IPS DF 6.9 (cell line): ENCODE measurements around the gene NEK2.

Experiments used
- DNase-seq: peaks from one replicate; pipeline ENCODE4 v3.0.0-alpha.2; 2013; ENCODE audit warnings: low read depth, low spot score
- H3K27ac ChIP-seq: one replicate; pipeline ENCODE4 v1.5.1; 2013; ENCODE audit warnings: low read length, control low read depth
- H3K27me3 ChIP-seq: 2 replicates; pipeline ENCODE4 v1.6.1; 2013; ENCODE audit warnings: mild to moderate bottlenecking, low read length; ENCODE audit not compliant: control insufficient read depth, insufficient read depth
- H3K36me3 ChIP-seq: 2 replicates; pipeline ENCODE4 v1.6.1; 2013; ENCODE audit warnings: low read length; ENCODE audit not compliant: control insufficient read depth, insufficient read depth
- H3K4me1 ChIP-seq: 2 replicates; pipeline ENCODE4 v1.6.1; 2013; ENCODE audit warnings: low read length; ENCODE audit not compliant: control insufficient read depth, insufficient read depth
- H3K4me3 ChIP-seq: 2 replicates; pipeline ENCODE4 v1.5.1; 2013; ENCODE audit warnings: mild to moderate bottlenecking, low read length
- H3K9me3 ChIP-seq: 2 replicates; pipeline ENCODE4 v1.6.1; 2013; ENCODE audit warnings: low read length, inconsistent platforms; ENCODE audit not compliant: control insufficient read depth, insufficient read depth
- WGBS: extraction: QIAGEN DNeasy Blood & Tissue Kit; methylation state at CpG from one replicate; pipeline ENCODE4 v1.1.7; 2013; ENCODE audit warnings: mixed read lengths, missing lambda C conversion rate; ENCODE audit not compliant: insufficient read length, insufficient coverage; 5-methylcytosine and 5-hydroxymethylcytosine counted together

Gene NEK2

GRCh38 chr1:211708926-211709325, 33.5 kb upstream of the NEK2 start:
- no peak for DNase-seq
- WGBS = no CpG with 5 or more reads among the region's 4 CpGs
- H3K27ac ChIP-seq = no peak overlapping the region
- no peaks in the 10 kb centered on the region for H3K9me3 ChIP-seq
- H3K27me3 ChIP-seq = no peaks in the 10 kb centered on the region
- H3K36me3 ChIP-seq = no peaks in the 10 kb centered on the region
- H3K4me1 ChIP-seq = no peaks in the 10 kb centered on the region
- no peak overlapping the region for H3K4me3 ChIP-seq

DNA sequence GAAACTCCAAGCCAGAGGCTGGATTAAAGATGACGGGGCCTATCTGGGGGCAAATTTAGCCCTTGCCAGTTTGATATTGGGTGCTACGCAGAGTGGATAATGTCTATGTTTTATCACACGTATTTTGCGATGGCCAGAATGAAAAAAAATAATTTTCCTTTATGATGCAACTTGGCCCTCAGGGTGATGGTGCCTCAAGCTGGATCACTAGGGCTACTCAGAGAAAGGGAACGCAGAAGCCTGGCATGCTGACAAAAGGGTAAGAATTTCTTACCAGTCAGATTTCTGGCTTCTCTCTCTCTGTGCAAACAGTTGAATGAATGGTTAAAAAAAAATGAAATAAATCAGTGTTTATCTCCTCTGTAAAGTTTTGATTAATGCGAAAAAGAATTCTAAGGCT, 32.6 kb upstream of the NEK2 start:
- WGBS = no CpG with 5 or more reads among the region's 6 CpGs
- H3K9me3 ChIP-seq = no peaks in the 10 kb centered on the region
- no peak overlapping the region for H3K4me3 ChIP-seq
- H3K27ac ChIP-seq = no peak overlapping the region
- H3K36me3 ChIP-seq = no peaks in the 10 kb centered on the region
- H3K27me3 ChIP-seq = no peaks in the 10 kb centered on the region
- no peaks in the 10 kb centered on the region for H3K4me1 ChIP-seq
- no peak for DNase-seq

- Histone ChIP-seq H3K9me3 (no peaks in the 10 kb centered on the region), H3K36me3 (no peaks in the 10 kb centered on the region), H3K27me3 (no peaks in the 10 kb centered on the region), H3K4me1 (no peaks in the 10 kb centered on the region), H3K4me3 (no peak overlapping the region), H3K27ac (no peak overlapping the region)
- DNase-seq = no peak
- no CpG with 5 or more reads among the region's 6 CpGs for WGBS
These were observed 30.2 kb upstream of the NEK2 start for GRCh38 chr1:211705467-211706091.

GRCh38 chr1:211704543-211704942, 29.1 kb upstream of the NEK2 start:
- Histone ChIP-seq H3K4me1 (no peaks in the 10 kb centered on the region), H3K36me3 (no peaks in the 10 kb centered on the region), H3K27ac (no peak overlapping the region), H3K9me3 (no peaks in the 10 kb centered on the region), H3K27me3 (no peaks in the 10 kb centered on the region), H3K4me3 (no peak overlapping the region)
- DNase-seq = no peak
- no CpG with 5 or more reads among the region's 3 CpGs for WGBS

GRCh38 chr1:211703812-211704537, 28.6 kb upstream of the NEK2 start:
- H3K36me3 ChIP-seq = no peaks in the 10 kb centered on the region
- H3K27me3 ChIP-seq = peaks cover 2% of the 10 kb centered on the region; the same call in 1 of the 2 replicates
- WGBS = no CpG with 5 or more reads among the region's 11 CpGs
- H3K4me1 ChIP-seq = no peaks in the 10 kb centered on the region
- no peak overlapping the region for H3K27ac ChIP-seq
- no peaks in the 10 kb centered on the region for H3K9me3 ChIP-seq
- no peak for DNase-seq
- H3K4me3 ChIP-seq = no peak overlapping the region

- WGBS = no CpG with 5 or more reads among the region's 6 CpGs
- Histone ChIP-seq H3K4me3 (no peak overlapping the region), H3K9me3 (no peaks in the 10 kb centered on the region), H3K27me3 (peaks cover 2% of the 10 kb centered on the region; the same call in 1 of the 2 replicates), H3K36me3 (no peaks in the 10 kb centered on the region), H3K4me1 (no peaks in the 10 kb centered on the region), H3K27ac (no peak overlapping the region)
- no peak for DNase-seq
These were observed 26.3 kb upstream of the NEK2 start for GRCh38 chr1:211701733-211702132.

DNA sequence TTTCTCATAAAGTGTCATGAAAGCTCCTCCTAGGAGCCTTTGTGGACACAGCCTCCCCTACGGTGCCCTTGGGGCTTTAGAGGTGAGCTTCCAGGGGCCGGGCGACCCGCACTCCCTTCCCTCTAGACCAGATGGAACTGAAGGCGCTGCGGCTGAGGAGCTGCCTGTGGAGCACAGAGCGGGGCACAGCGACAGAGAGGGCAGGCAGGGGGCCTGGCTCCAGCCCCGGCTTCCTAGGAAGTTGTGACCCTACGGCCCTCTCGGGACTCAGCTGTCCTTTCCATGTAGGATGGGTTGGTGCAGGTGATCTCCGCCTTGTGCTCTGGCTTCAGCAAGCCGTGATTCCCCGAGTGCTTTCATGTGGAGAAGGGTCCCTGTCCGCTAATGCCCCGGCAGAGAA, 23.6 kb upstream of the NEK2 start:
- H3K27ac ChIP-seq = no peak overlapping the region

DNA sequence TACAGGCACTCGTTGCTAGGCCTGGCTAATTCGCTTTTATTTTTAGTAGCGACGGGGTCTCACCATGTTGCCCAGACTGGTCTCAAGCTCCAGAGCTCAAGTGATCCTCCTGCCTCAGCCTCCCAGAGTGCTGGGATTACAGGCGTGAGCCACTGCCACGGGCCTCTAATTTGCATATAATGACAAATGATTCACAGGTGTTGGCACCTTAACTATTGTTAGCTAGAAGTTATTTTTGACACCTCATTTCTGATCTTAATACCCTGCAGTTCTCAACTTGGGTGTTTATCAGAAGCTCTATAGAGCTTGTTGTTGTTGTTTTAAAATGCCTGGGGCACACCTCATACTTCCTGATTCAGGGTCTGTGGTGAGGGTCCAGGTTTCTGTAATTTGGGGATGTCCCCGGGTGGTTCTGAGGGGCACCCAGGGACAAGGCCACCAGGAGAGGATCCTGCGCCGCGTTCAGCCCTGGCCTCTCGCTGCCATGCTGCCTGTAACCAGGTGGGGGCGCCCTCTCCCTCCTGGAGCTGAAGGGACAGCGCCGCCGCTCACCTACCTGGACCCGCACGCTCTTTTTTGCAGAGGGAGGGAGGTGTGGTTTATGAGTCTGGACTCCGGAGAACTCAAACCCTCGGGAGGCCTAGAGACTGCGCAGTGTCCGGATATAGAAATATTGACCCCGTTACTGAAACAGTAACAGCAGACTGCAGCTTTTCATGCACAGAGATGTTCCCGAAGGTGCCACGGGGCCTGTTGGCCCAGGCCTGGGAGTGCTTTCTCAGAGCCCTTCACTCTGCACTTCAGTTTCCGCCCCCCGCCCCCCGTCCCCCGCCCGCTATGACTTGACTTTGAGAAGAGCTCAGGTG, 23.0 kb upstream of the NEK2 start:
- H3K4me1 ChIP-seq = no peaks in the 10 kb centered on the region
- peaks cover 2% of the 10 kb centered on the region; the same call in 1 of the 2 replicates for H3K27me3 ChIP-seq
- H3K4me3 ChIP-seq = peak overlapping the region; percentile 73; the same call in 1 of the 2 replicates
- H3K36me3 ChIP-seq = no peaks in the 10 kb centered on the region
- DNase-seq = peak; percentile 39
- WGBS = no CpG with 5 or more reads among the region's 29 CpGs
- no peaks in the 10 kb centered on the region for H3K9me3 ChIP-seq
- no peak overlapping the region for H3K27ac ChIP-seq

More for the DNA sequence above, 23.6 kb upstream of the NEK2 start:
- no peaks in the 10 kb centered on the region for H3K4me1 ChIP-seq
- peak overlapping the region; percentile 73; the same call in 1 of the 2 replicates for H3K4me3 ChIP-seq
- H3K36me3 ChIP-seq = no peaks in the 10 kb centered on the region
- WGBS = no CpG with 5 or more reads among the region's 16 CpGs
- no peak for DNase-seq
- H3K9me3 ChIP-seq = no peaks in the 10 kb centered on the region
- H3K27me3 ChIP-seq = peaks cover 2% of the 10 kb centered on the region; the same call in 1 of the 2 replicates

DNA sequence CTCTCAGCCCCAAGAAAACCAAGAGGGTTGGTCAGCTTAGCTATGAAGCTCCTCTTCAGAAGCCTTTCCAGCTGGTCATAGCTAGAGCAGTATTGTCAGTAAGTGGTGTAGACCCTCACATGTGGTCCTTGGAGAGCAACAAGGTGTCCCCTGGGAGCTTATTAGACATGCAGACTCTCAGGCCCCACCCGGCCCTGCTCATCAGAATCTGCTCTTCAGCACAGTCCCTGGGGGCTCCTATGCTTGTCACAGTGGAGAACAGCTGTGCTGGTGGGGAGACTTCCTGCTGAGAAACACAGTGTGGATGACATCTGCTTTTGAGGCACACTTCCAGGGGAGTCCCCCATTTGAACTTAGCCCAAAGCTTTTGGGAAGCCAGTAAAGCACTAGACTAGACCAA, 21.9 kb upstream of the NEK2 start:
- no CpG with 5 or more reads among the region's 1 CpG for WGBS
- no peaks in the 10 kb centered on the region for H3K4me1 ChIP-seq
- DNase-seq = no peak
- no peak overlapping the region for H3K27ac ChIP-seq
- H3K9me3 ChIP-seq = no peaks in the 10 kb centered on the region
- peaks cover 2% of the 10 kb centered on the region; the same call in 1 of the 2 replicates for H3K27me3 ChIP-seq
- H3K4me3 ChIP-seq = no peak overlapping the region
- H3K36me3 ChIP-seq = no peaks in the 10 kb centered on the region

DNA sequence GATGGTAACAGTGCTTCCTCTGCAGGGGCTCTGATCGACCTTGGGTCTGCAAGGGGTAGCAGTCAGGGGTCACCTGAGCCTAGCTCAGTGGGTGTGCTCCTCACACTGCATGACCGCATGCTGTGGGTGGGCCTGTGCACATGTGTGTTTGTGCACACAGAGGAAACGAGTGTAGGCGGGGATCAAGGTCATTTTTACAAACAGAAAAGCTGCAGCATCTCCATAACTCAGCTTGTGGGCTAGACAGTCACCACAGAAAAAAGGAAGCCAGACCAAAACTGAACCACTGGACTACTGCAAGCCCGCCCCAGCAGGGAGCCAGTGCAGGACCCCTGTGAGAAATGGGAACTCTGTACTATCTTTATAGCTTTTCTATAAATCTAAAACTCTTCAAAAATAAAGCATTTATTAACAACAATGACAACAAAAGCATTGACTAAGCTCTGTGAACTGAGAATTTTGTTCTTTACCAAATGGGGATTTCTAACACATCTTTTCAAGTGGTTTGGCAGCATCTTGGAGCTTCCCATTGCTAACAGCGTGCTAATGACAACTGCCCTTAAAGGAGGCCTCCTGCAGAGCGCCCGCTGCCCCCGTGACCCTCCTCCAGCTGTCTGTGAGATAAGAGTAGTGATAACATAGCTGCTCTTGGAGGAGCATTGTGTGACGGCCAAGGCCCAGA, 19.9 kb upstream of the NEK2 start:
- Histone ChIP-seq H3K4me1 (no peaks in the 10 kb centered on the region), H3K4me3 (no peak overlapping the region), H3K27ac (no peak overlapping the region), H3K9me3 (no peaks in the 10 kb centered on the region), H3K27me3 (peaks cover 2% of the 10 kb centered on the region; the same call in 1 of the 2 replicates), H3K36me3 (no peaks in the 10 kb centered on the region)
- DNase-seq = no peak
- no CpG with 5 or more reads among the region's 10 CpGs for WGBS
